OCI-LY1 (cell line): ENCODE measurements around the gene GNAS-AS1.

Source experiments
- CTCF ChIP-seq: fragments of 200-600 bp; sonication (generic), shearing (Covaris generic); IDR thresholded peaks from 2 replicates; pipeline ENCODE4 v1.5.1; 2017; ENCODE audit warnings: mild to moderate bottlenecking, antibody characterized with exemption, low read length, moderate library complexity, mixed read lengths
- EZH2 ChIP-seq: fragments of 200-600 bp; sonication (generic), shearing (Covaris generic); IDR thresholded peaks from 2 replicates; pipeline ENCODE4 v1.8.0; 2017; ENCODE audit warnings: borderline replicate concordance, mixed run types, mild to moderate bottlenecking, antibody characterized with exemption, low read length, moderate library complexity, mixed read lengths

DNA sequence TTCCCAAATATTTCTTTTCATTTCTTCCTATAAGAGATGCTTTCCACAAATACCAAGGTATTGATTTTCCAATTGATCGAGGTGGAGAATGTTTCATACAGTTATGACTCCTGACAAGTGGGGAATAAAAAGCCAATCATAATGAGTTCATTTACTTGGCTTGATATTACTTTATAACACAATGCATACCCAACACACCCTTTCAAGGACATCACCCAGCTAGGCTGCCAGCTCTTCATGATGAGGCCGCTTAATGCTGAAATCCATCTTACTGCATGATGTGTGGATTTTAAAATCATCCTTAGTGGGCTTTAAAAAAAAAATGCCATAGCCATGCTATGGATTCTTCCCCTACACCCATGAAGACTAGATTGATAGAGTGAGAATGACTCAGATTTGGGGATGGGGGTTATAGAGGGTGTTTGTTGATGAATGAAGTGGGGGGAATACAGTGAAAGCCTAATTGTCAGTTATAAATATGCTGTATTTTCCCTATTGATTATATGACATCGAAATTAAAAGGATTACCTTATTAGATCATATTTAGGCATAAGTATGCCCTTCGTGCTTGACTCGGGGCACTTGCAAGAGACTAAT is 75.9 kb downstream of the GNAS-AS1 start:
- TF ChIP-seq CTCF: no peak
- TF ChIP-seq EZH2: no peak
